Duodenal mucosa (tissue), 2 donors: ENCODE results near the gene OGFOD3.

Source experiments
- H3K27ac ChIP-seq: one replicate; pipeline ENCODE4 v1.7.0; 2013; ENCODE audit warnings: low read depth, low read length
- H3K27me3 ChIP-seq, 2 donors: one replicate each; pipeline ENCODE4 v1.7.0; 2013; ENCODE audit warnings: low read length in 2 of 2, control low read depth in 1 of 2; ENCODE audit not compliant: insufficient read depth in 2 of 2, control insufficient read depth in 1 of 2
- H3K36me3 ChIP-seq, 2 donors: one replicate each; pipeline ENCODE4 v1.7.0; 2013; ENCODE audit warnings: low read length in 2 of 2, control low read depth in 1 of 2; ENCODE audit not compliant: insufficient read depth in 2 of 2, control insufficient read depth in 1 of 2
- H3K4me1 ChIP-seq, 2 donors: one replicate each; pipeline ENCODE4 v1.7.0; 2013; ENCODE audit warnings: low read length in 2 of 2, control low read depth in 1 of 2; ENCODE audit not compliant: insufficient read depth in 2 of 2, control insufficient read depth in 1 of 2
- H3K4me3 ChIP-seq, 2 donors: one replicate each; pipeline ENCODE4 v1.7.0; 2013; ENCODE audit warnings: low read length in 2 of 2, low read depth in 1 of 2
- H3K9ac ChIP-seq, 2 donors: one replicate each; pipeline ENCODE4 v1.7.0; 2013; ENCODE audit warnings: low read length in 2 of 2, low read depth in 1 of 2
- H3K9me3 ChIP-seq, 2 donors: one replicate each; pipeline ENCODE4 v1.7.0; 2013; ENCODE audit warnings: low read length in 2 of 2, control low read depth in 1 of 2; ENCODE audit not compliant: control insufficient read depth in 1 of 2

Gene OGFOD3

DNA sequence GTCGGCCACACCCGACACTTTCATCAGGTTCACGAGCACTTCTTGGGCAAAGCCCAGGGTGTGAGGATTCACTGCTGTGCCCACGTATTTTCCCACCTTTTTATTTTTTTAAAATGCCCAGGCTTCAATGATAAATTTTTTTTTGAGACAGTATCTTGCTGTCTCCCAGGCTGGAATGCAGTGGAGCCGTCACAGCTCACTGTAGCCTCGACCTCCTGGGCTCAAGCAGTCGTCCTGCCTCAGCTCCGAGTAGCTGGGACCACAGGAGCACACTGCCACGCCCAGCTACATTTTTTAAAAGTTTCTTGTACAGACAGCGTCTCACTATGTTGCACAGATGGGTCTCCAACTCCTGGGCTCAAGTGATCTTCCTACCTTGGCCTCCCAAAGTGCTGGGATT lies 29.0 kb downstream of the OGFOD3 start:
- Histone ChIP-seq H3K36me3 (peaks cover 0 to 12% of the 10 kb centered on the region in 2 donors), H3K27me3 (peaks cover 16 to 22% of the 10 kb centered on the region in 2 donors), H3K9ac (no peak overlapping the region), H3K4me1 (peaks cover 6 to 15% of the 10 kb centered on the region in 2 donors), H3K9me3 (no peaks in the 10 kb centered on the region), H3K4me3 (no peak overlapping the region), H3K27ac (no peak overlapping the region)

GRCh38 chr17:82388922-82389283 lies 29.5 kb downstream of the OGFOD3 start:
- H3K9me3 ChIP-seq, result no peaks in the 10 kb centered on the region
- H3K36me3 ChIP-seq, result peaks cover 0 to 10% of the 10 kb centered on the region in 2 donors
- H3K4me3 ChIP-seq, result no peak overlapping the region
- no peak overlapping the region for H3K9ac ChIP-seq
- H3K27me3 ChIP-seq, result peaks cover 16 to 22% of the 10 kb centered on the region in 2 donors
- no peak overlapping the region for H3K27ac ChIP-seq
- peaks cover 11 to 15% of the 10 kb centered on the region in 2 donors for H3K4me1 ChIP-seq

- Histone ChIP-seq H3K4me3 (no peak overlapping the region), H3K4me1 (peaks cover 11 to 15% of the 10 kb centered on the region in 2 donors), H3K36me3 (peaks cover 0 to 6% of the 10 kb centered on the region in 2 donors), H3K27me3 (peaks cover 16 to 22% of the 10 kb centered on the region in 2 donors), H3K27ac (no peak overlapping the region), H3K9me3 (no peaks in the 10 kb centered on the region), H3K9ac (no peak overlapping the region)
Observed at GRCh38 chr17:82388223-82388921, 30.0 kb downstream of the OGFOD3 start.

DNA sequence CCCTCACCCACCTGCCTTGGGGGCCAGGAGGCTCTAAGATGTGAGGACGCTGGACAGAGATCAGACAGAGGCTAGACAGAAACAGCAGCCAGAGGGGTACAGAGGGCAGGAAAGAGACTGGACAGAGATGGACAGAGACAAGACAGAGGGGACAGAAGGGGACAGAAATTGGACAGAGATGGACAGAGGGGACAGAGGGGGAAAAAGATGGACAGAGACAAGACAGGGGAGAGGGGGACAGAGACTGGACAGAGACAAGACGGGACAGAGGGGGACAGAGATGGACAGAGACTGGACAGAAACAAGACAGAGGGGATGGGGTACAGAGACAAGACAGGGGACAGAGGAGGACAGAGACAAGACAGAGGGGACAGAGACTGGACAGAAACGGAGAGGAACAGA lies 30.7 kb downstream of the OGFOD3 start:
- Histone ChIP-seq H3K27ac (no peak overlapping the region), H3K4me1 (peaks cover 11 to 15% of the 10 kb centered on the region in 2 donors), H3K9me3 (no peaks in the 10 kb centered on the region), H3K27me3 (peaks cover 16 to 22% of the 10 kb centered on the region in 2 donors), H3K4me3 (no peak overlapping the region), H3K36me3 (peaks cover 0 to 5% of the 10 kb centered on the region in 2 donors), H3K9ac (no peak overlapping the region)

- peaks cover 11 to 15% of the 10 kb centered on the region in 2 donors for H3K4me1 ChIP-seq
- no peaks in the 10 kb centered on the region for H3K36me3 ChIP-seq
- no peak overlapping the region for H3K27ac ChIP-seq
- no peaks in the 10 kb centered on the region for H3K9me3 ChIP-seq
- peaks cover 16 to 22% of the 10 kb centered on the region in 2 donors for H3K27me3 ChIP-seq
- no peak overlapping the region for H3K9ac ChIP-seq
- no peak overlapping the region for H3K4me3 ChIP-seq
Observed at GRCh38 chr17:82386881-82387704, 31.3 kb downstream of the OGFOD3 start.

DNA sequence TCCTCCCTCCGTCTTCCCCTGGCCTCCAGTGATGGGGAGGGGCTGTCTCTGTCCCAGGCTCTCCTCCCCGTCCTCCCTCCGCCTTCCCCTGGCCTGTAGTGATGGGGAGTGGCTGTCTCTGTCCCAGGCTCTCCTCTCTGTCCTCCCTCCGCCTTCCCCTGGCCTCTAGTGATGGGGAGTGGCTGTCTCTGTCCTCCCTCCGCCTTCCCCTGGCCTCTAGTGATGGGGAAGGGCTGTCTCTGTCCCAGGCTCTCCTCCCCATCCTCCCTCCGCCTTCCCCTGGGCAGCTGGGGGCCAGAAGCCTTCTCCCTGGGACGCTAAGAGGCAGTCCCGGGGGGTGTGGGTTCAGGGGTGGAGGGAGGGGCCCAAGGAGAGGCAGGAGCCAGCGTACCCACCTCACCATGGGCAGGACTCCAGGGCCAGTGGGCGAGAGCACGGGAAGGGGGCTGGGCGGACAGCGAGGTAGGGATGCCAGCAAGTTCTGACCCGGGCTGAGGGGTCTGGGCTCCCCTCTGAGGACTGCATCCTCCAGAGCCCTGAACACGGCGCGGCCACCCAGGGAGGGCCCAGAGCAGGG lies 32.0 kb downstream of the OGFOD3 start:
- Histone ChIP-seq H3K4me1 (peaks cover 11 to 18% of the 10 kb centered on the region in 2 donors), H3K9me3 (no peaks in the 10 kb centered on the region), H3K27ac (no peak overlapping the region)

GRCh38 chr17:82385559-82386254 lies 32.7 kb downstream of the OGFOD3 start:
- H3K36me3 ChIP-seq, result no peaks in the 10 kb centered on the region
- no peak overlapping the region for H3K27ac ChIP-seq
- H3K27me3 ChIP-seq, result peaks cover 16 to 24% of the 10 kb centered on the region in 2 donors
- H3K4me1 ChIP-seq, result peaks cover 11 to 25% of the 10 kb centered on the region in 2 donors
- no peaks in the 10 kb centered on the region for H3K9me3 ChIP-seq
- H3K4me3 ChIP-seq, result no peak overlapping the region
- H3K9ac ChIP-seq, result no peak overlapping the region

More for the DNA sequence above, 32.0 kb downstream of the OGFOD3 start:
- Histone ChIP-seq H3K4me3 (no peak overlapping the region), H3K36me3 (no peaks in the 10 kb centered on the region), H3K27me3 (peaks cover 16 to 24% of the 10 kb centered on the region in 2 donors), H3K9ac (no peak overlapping the region)

DNA sequence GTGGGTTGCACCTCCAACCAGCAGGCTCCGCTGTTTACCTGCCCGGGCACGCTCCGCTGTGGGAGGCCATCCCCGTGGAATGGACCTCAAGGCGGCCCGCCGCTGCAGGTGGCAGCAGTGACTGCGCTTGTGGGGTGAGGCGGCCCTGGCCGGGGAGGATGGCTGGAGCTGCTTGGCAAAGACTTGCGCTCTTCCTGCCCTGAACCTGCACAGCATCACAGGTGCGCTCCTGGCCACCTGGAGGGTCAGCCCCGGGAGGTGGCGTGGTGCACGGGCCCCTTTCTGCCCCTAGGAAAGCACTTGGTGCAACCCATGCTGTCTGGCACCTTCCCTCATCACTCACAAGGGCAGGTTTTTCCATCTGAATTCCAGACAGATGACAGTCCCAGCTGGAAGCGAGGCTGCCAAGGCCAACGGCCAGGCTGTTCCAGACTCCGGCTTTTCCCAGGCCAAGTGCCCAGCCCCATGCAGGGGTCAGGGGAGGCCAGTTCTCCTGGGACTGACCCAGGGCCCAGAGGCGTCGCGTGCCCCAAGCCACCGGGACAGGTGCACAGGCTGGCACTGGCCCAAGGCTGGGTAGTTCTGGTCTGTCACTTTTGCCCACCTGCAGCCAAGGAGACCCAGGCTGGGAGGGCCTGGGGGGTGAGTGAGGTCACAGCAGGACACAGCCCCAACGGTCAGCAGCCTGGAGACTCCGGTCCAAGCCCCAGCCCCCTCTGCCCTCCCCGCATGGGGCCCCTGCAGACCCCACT lies 33.5 kb downstream of the OGFOD3 start:
- peaks cover 11 to 26% of the 10 kb centered on the region in 2 donors for H3K4me1 ChIP-seq
- H3K27ac ChIP-seq, result no peak overlapping the region
- H3K9ac ChIP-seq, result no peak overlapping the region
- peaks cover 16 to 24% of the 10 kb centered on the region in 2 donors for H3K27me3 ChIP-seq
- H3K4me3 ChIP-seq, result no peak overlapping the region
- H3K9me3 ChIP-seq, result no peaks in the 10 kb centered on the region
- no peaks in the 10 kb centered on the region for H3K36me3 ChIP-seq

DNA sequence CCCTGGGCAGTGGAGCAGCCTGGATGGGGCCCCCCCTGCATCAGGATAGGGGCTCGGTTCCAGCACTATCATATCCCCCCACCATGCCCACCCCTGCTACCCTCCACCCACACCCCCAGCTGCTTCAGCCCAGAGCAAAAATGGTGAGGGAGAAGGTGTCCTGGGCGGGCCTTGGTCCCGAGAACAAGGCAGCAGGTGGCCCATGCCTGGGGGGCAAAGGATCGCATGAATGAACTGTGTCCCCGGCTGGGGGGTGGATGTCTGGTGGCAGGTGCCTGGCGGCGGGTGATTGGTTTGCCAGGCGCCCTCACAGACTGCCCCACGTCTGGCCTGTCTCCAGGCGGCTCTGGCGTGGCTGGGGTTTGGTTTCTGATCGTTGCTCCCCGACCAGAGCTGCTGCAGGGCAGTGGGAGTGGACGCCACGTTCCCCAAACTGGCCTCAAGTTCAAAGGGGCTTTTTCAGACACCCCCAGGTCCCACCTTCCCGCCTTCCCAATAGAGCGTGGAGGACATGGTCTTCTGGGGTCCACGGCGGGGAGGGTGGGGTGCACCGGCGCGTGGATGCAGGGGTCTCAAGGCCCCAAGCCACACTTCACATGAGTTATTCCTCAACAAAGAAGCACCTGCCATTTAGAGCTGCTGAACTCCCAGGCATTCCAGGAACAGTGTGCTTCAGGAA lies 34.2 kb downstream of the OGFOD3 start:
- peaks cover 16 to 24% of the 10 kb centered on the region in 2 donors for H3K27me3 ChIP-seq

More for the DNA sequence above, 34.2 kb downstream of the OGFOD3 start:
- Histone ChIP-seq H3K9me3 (no peaks in the 10 kb centered on the region), H3K9ac (no peak overlapping the region), H3K4me3 (no peak overlapping the region), H3K36me3 (no peaks in the 10 kb centered on the region), H3K4me1 (peaks cover 11 to 26% of the 10 kb centered on the region in 2 donors), H3K27ac (no peak overlapping the region)
